PC-3 (cell line): ENCODE measurements around the gene PRXL2A. TPM values are rescaled to one million over a fixed set of nuclear protein-coding genes. Genes with fewer than 3 reads are reported as not detected.

ENCODE experiments used
- ATAC-seq: fragments of 200-7000 bp; cut with Tn5 transposase; 2 replicates; pipeline ENCODE4 v1.9.1; 2020; ENCODE audit warnings: mild to moderate bottlenecking, moderate library complexity
- BruUV-seq: library from RNA; stranded (reverse); fragments of 400-500 nt; replicated peaks from 2 replicates; lab custom pipeline; 2021; lab: Mats Ljungman, UMichigan
- CTCF ChIA-PET: fragments of 300-600 bp; sonication (Branson Sonifier 250); formaldehyde crosslinking; loops from one replicate; lab custom pipeline; 2022; ENCODE audit warnings: antibody characterized with exemption; lab: Charles Lee
- POLR2A ChIA-PET: fragments of 300-600 bp; sonication (Branson Sonifier 250); formaldehyde crosslinking; loops from one replicate; lab custom pipeline; 2022; ENCODE audit warnings: antibody characterized with exemption; ENCODE audit not compliant: unreplicated experiment; lab: Charles Lee
- DNase-seq: peaks from one replicate; pipeline ENCODE4 v3.0.0-alpha.2; 2015
- H2AFZ ChIP-seq: fragments of 300-600 bp; sonication (generic); 2 replicates; pipeline ENCODE4 v1.6.0; 2016; ENCODE audit warnings: antibody characterized with exemption, low read length
- H3F3A ChIP-seq: fragments of 300-600 bp; sonication (generic); one replicate; pipeline ENCODE4 v1.6.0; 2017; ENCODE audit warnings: antibody characterized with exemption, low read length, control low read depth, mild to moderate bottlenecking; ENCODE audit not compliant: unreplicated experiment
- H3K27ac ChIP-seq: fragments of 300-600 bp; sonication (generic); 2 replicates; pipeline ENCODE4 v1.5.1; 2016; ENCODE audit warnings: mild to moderate bottlenecking, low read length
- H3K27me3 ChIP-seq: fragments of 300-600 bp; sonication (generic); 2 replicates; pipeline ENCODE4 v1.6.1; 2016; ENCODE audit warnings: low read length, mixed read lengths
- H3K36me3 ChIP-seq: fragments of 300-600 bp; sonication (generic); 2 replicates; pipeline ENCODE4 v1.6.1; 2016; ENCODE audit warnings: low read depth, mixed run types, low read length, mixed read lengths
- H3K4me1 ChIP-seq: fragments of 300-600 bp; sonication (generic); 2 replicates; pipeline ENCODE4 v1.5.1; 2016; ENCODE audit warnings: low read length; ENCODE audit not compliant: insufficient read depth
- H3K4me2 ChIP-seq: fragments of 300-600 bp; sonication (generic); 2 replicates; pipeline ENCODE4 v1.6.0; 2016; ENCODE audit warnings: low read length
- H3K4me3 ChIP-seq: fragments of 300-600 bp; sonication (generic); 2 replicates; pipeline ENCODE4 v1.5.1; 2016; ENCODE audit warnings: mild to moderate bottlenecking, low read length, mixed read lengths
- H3K79me2 ChIP-seq: fragments of 300-600 bp; sonication (generic); 2 replicates; pipeline ENCODE4 v1.6.1; 2017; ENCODE audit warnings: low read length, mixed read lengths
- H3K9ac ChIP-seq: fragments of 300-600 bp; sonication (generic); 2 replicates; pipeline ENCODE4 v1.6.0; 2016; ENCODE audit warnings: mild to moderate bottlenecking, low read length
- H3K9me2 ChIP-seq: fragments of 300-600 bp; sonication (generic); replicated peaks from 2 replicates; pipeline ENCODE4 v1.6.1; 2016; ENCODE audit warnings: mixed run types, low read length, mixed read lengths
- H3K9me3 ChIP-seq: fragments of 300-600 bp; sonication (generic); 2 replicates; pipeline ENCODE4 v1.6.1; 2016; ENCODE audit warnings: low read length, mixed read lengths
- H4K20me1 ChIP-seq: fragments of 300-600 bp; sonication (generic); 2 replicates; pipeline ENCODE4 v1.6.1; 2016; ENCODE audit warnings: low read length, mixed read lengths
- CTCF ChIP-seq: fragments of 300-600 bp; sonication (generic); conservative IDR thresholded peaks from 2 replicates; pipeline ENCODE4 v1.5.1; 2017; ENCODE audit warnings: antibody characterized with exemption, low read depth, mild to moderate bottlenecking, low read length
- EZH2 ChIP-seq: fragments of 300-600 bp; sonication (generic); IDR thresholded peaks from one replicate; pipeline ENCODE4 v1.6.1; 2017; ENCODE audit warnings: antibody characterized with exemption, mild to moderate bottlenecking, low read length; ENCODE audit not compliant: unreplicated experiment
- EZH2phosphoT487 ChIP-seq: fragments of 300-600 bp; sonication (generic); IDR thresholded peaks from 2 replicates; pipeline ENCODE4 v1.6.1; 2018; ENCODE audit warnings: mild to moderate bottlenecking, antibody characterized with exemption, low read length, borderline replicate concordance
- intact Hi-C: fragments of 100-400 bp; cut with micrococcal nuclease; formaldehyde crosslinking; loops from 2 replicates; pipeline ENCODE4 v1.9.0; 2023
- total RNA-seq: library from RNA; depleted of rRNA; stranded (reverse); fragments of >200 nt; gene quantifications from 2 replicates; pipeline ENCODE4 v1.2.3, GENCODE V29; 2014

The PRXL2A gene
- total RNA-seq, 1 experiment from 2014 or later, result not detected

GRCh38 chr10:80455461-80456349 lies 47.4 kb downstream of the PRXL2A start:
- no peak for TF ChIP-seq EZH2phosphoT487
- TF ChIP-seq EZH2, result no peak
- no peak for TF ChIP-seq CTCF
- DNase-seq (no peak), ATAC-seq (no peak)
- H2AFZ ChIP-seq, result no peak overlapping the region
- no peaks in the 10 kb centered on the region for H3K27me3 ChIP-seq
- no peaks in the 10 kb centered on the region for H3K9me3 ChIP-seq
- H3K27ac ChIP-seq, result no peak overlapping the region
- no peak overlapping the region for H3K4me2 ChIP-seq
- CTCF ChIA-PET, result no interaction called here
- H3K9ac ChIP-seq, result no peak overlapping the region
- BruUV-seq, result no TSS peak
- no peak overlapping the region for H3K4me3 ChIP-seq
- no peaks in the 10 kb centered on the region for H3K79me2 ChIP-seq
- POLR2A ChIA-PET, result no interaction called here
- no peaks in the 10 kb centered on the region for H3F3A ChIP-seq
- H4K20me1 ChIP-seq, result no peaks in the 10 kb centered on the region
- intact Hi-C loops, result no loop called here
- H3K9me2 ChIP-seq, result no peaks in the 10 kb centered on the region
- H3K36me3 ChIP-seq, result no peaks in the 10 kb centered on the region
- no peaks in the 10 kb centered on the region for H3K4me1 ChIP-seq

- H3K4me2 ChIP-seq, result no peak overlapping the region
- TF ChIP-seq EZH2phosphoT487, result no peak
- TF ChIP-seq CTCF, result no peak
- no peak for TF ChIP-seq EZH2
- no peaks in the 10 kb centered on the region for H3F3A ChIP-seq
- H3K9me3 ChIP-seq, result no peaks in the 10 kb centered on the region
- no peaks in the 10 kb centered on the region for H3K27me3 ChIP-seq
- ChIA-PET POLR2A (no interaction called here), CTCF (no interaction called here)
- no peaks in the 10 kb centered on the region for H3K4me1 ChIP-seq
- no peak for ATAC-seq
- H3K36me3 ChIP-seq, result no peaks in the 10 kb centered on the region
- no peak for DNase-seq
- no peak overlapping the region for H3K4me3 ChIP-seq
- no peak overlapping the region for H3K9ac ChIP-seq
- H3K9me2 ChIP-seq, result no peaks in the 10 kb centered on the region
- H3K79me2 ChIP-seq, result no peaks in the 10 kb centered on the region
- BruUV-seq, result no TSS peak
- intact Hi-C loops, result no loop called here
- no peak overlapping the region for H3K27ac ChIP-seq
- no peak overlapping the region for H2AFZ ChIP-seq
- no peaks in the 10 kb centered on the region for H4K20me1 ChIP-seq
Measured at GRCh38 chr10:80457554-80458262, 49.4 kb downstream of the PRXL2A start.

- no peak overlapping the region for H3K9ac ChIP-seq
- BruUV-seq, result no TSS peak
- ChIA-PET CTCF (no interaction called here), POLR2A (no interaction called here)
- no peaks in the 10 kb centered on the region for H3K27me3 ChIP-seq
- H3K9me2 ChIP-seq, result no peaks in the 10 kb centered on the region
- H3K36me3 ChIP-seq, result no peaks in the 10 kb centered on the region
- ATAC-seq, result no peak
- no peak overlapping the region for H3K4me2 ChIP-seq
- H2AFZ ChIP-seq, result no peak overlapping the region
- DNase-seq, result no peak
- no peaks in the 10 kb centered on the region for H4K20me1 ChIP-seq
- no peaks in the 10 kb centered on the region for H3F3A ChIP-seq
- no peak for TF ChIP-seq EZH2
- TF ChIP-seq CTCF, result no peak
- no peak for TF ChIP-seq EZH2phosphoT487
- no peaks in the 10 kb centered on the region for H3K79me2 ChIP-seq
- H3K4me1 ChIP-seq, result no peaks in the 10 kb centered on the region
- no peak overlapping the region for H3K4me3 ChIP-seq
- intact Hi-C loops, result no loop called here
- H3K27ac ChIP-seq, result no peak overlapping the region
- no peaks in the 10 kb centered on the region for H3K9me3 ChIP-seq
Measured at GRCh38 chr10:80458263-80458625, 49.9 kb downstream of the PRXL2A start.
